SK-N-SH treated with all-trans-retinoic acid at 6 μM for 48 hours (cell line): ENCODE data around the gene CDCA3.

Experiments
- ARNTL ChIP-seq: fragments of 450-650 bp; formaldehyde crosslinking; IDR thresholded peaks from 2 replicates; pipeline ENCODE4 v1.5.0; 2020; ENCODE audit warnings: low read depth, mild to moderate bottlenecking, moderate library complexity, borderline replicate concordance
- SNAI2 ChIP-seq: fragments of 250-450 bp; sonication (Bioruptor Pico); IDR thresholded peaks from 2 replicates; pipeline ENCODE4 v1.5.0; 2020; ENCODE audit warnings: mild to moderate bottlenecking, moderate library complexity
- ZFP3 ChIP-seq: fragments of 250-450 bp; sonication (Bioruptor Pico); IDR thresholded peaks from 2 replicates; pipeline ENCODE4 v1.5.0; 2020; ENCODE audit warnings: mild to moderate bottlenecking, moderate library complexity
- ZNF8 ChIP-seq: fragments of 450-650 bp; formaldehyde crosslinking; IDR thresholded peaks from 2 replicates; pipeline ENCODE4 v1.5.0; 2020; ENCODE audit warnings: mild to moderate bottlenecking, moderate library complexity
- TF ChIP-seq, protein P1 (sequence below): fragments of 250-450 bp; sonication (Bioruptor Pico); IDR thresholded peaks from 2 replicates; pipeline ENCODE4 v1.8.0; 2020; ENCODE audit warnings: mild to moderate bottlenecking, moderate library complexity, borderline replicate concordance

DNA sequence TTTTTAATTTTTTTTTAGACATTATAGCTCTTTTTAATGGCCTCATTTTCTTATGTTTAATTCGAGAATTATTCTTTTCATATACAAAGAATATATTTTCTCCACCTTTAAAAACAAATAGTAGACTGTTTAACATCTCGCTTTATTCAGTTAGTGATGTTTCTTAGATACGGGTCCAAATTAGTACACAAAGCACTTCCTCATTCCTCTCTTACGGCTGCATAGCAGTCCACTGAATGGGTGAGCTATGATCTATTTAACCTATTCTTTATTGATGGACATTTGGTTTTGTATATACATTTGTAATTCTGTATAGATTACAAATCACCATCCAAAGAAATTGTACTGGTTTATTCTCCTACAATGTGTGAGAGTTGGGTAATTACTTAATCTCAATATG is 37.7 kb downstream of the CDCA3 start:
- TF ChIP-seq SNAI2 (CRISPR knock-in tag) = no peak
- TF ChIP-seq ZNF8 (CRISPR knock-in tag) = no peak
- no peak for TF ChIP-seq ARNTL (CRISPR knock-in tag)
- TF ChIP-seq, protein P1, sequence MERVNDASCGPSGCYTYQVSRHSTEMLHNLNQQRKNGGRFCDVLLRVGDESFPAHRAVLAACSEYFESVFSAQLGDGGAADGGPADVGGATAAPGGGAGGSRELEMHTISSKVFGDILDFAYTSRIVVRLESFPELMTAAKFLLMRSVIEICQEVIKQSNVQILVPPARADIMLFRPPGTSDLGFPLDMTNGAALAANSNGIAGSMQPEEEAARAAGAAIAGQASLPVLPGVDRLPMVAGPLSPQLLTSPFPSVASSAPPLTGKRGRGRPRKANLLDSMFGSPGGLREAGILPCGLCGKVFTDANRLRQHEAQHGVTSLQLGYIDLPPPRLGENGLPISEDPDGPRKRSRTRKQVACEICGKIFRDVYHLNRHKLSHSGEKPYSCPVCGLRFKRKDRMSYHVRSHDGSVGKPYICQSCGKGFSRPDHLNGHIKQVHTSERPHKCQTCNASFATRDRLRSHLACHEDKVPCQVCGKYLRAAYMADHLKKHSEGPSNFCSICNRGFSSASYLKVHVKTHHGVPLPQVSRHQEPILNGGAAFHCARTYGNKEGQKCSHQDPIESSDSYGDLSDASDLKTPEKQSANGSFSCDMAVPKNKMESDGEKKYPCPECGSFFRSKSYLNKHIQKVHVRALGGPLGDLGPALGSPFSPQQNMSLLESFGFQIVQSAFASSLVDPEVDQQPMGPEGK (CRISPR knock-in tag) = no peak
- TF ChIP-seq ZFP3 (CRISPR knock-in tag) = no peak
